LoVo (cell line): Measurements from ENCODE around the gene SLC46A3.
"Not testable (repeated sequence)": the region's sequence is repeated elsewhere in the genome, so short reads cannot be mapped to it uniquely, and the experiment has no call there.

ENCODE experiments used
- DNase-seq: peaks from one replicate; pipeline ENCODE4 v3.0.0-alpha.2; 2016; ENCODE audit warnings: low spot score

Gene SLC46A3

GRCh38 chr13:28729541-28729940 lies 10.8 kb upstream of the SLC46A3 start:
- no peak for DNase-seq

DNA sequence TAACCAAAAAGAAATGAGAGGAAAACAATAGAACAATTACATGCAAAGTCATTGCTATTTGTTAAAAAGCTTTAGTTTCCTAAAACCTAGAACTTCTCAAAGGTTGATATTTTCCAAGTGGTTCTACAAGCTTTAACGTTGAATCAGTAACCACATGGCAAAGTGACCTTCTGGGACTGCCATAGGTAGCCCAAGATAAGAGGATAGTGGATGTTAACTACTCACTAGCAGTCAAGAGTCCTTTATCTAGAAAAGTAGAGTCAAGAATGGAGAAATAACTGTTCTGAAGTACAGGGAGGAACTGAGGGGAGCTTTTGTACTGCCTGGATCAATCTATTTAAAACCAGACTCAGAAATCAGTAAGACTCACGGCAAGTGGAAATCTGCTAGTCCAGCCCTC lies 9.9 kb upstream of the SLC46A3 start:
- DNase-seq, result no peak

DNA sequence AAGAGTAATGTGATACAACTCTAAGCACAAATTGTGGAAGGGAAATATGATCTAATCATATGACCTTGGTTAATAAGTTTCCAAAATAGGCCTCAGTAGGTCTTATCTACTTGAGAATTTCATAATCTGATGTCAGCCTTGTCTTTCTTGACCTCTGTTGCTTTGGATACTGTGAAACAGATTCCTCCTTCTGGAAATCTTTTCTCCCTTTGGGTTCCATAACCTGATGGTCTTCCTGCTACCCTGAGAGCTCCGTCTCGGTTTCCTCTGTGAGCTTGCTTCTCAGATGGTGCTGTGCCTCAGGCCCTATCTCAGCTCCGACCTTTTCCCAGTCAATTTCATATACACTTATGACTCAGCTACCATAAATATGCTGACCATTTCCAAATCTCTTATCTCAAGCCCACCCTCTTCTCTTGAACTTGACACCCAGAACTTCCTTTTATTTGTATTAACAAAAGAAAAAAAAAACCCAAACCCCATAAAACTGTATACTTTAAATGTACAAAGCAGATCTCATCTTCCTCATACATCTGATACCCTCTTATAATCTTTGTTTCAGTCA lies 6.4 kb upstream of the SLC46A3 start:
- peak; percentile 42 for DNase-seq

DNA sequence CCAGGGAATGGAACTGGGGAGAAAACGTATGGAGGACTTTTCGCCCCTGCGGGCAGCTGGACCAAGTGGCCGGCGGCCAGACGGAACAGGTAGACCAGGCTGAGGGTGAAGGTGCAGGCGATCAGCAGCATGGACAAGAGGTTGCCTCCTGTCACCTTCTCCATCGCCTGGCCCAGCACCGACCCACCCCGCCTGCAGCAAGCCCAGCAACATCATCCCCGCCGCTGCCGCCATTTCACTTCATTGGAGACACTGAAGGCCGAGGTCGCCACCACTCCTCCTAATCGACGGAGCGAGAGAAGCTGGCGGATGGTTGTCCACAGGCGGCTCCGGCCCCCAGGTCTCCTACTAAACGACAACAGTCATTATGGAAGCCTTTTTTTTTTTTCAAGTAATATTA lies 5.0 kb upstream of the SLC46A3 start:
- no peak for DNase-seq

GRCh38 chr13:28719227-28720055 lies 671 bp upstream of the SLC46A3 start:
- DNase-seq, result no peak

DNA sequence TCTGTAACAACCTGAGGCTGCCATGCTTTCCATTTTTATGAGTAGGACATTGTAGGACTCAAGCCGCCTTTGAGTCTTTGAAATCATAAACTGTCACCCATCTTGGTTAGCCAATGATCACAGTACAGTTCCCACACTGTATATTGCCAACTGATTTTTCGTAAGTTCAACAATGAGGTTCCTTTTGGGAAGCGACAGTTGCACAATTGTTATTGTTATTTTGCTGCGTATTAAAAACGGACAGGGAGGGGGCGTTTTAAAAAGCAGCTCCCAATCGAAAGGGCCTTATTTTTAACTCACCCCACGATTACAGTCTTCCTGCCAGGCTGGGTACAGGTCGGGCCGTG lies 601 bp downstream of the SLC46A3 start:
- DNase-seq, result no peak

DNA sequence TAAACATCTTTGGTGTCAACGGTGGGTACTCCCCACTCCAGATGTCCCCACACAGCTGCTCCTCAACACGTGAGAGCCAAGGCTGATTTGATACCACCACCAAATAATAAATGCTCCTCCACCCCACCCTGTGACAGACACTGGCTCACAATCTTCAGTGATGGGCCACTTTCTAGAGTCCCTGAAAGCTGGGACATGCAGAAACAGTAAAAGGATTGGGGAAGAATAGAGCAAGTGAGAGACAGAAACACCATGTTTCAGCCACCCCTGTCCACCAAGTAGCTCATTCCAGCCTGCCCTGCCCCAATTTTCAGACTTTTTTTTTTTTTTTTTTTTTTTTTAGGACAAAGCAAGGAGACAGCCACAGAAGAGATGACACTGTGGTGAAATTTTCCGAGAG lies 1.6 kb downstream of the SLC46A3 start:
- no peak for DNase-seq

GRCh38 chr13:28716511-28716910 lies 2.3 kb downstream of the SLC46A3 start:
- peak; percentile 94 for DNase-seq

DNA sequence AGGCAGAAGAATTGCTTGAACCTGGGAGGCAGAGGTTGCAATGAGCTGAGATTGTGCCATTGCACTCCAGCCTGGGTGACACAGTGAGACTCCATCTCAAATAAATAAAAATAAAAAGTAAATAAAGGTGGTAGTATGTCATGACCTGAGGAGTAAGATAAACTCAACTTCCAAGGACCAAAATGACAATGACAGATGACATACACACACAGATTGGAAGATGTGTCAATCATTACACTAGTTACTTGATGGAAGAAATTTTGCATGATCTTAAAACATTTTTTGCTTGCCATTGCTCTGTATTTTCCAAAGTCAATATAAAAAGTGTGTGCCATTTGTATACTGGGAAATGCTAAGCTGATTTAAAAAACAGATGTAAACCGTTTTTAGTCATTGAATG lies 4.1 kb downstream of the SLC46A3 start:
- DNase-seq, result no peak

- DNase-seq, result peak; percentile 67
Observed at GRCh38 chr13:28710161-28710560, 8.6 kb downstream of the SLC46A3 start.

GRCh38 chr13:28707629-28708427 lies 10.9 kb downstream of the SLC46A3 start:
- no peak for DNase-seq

- DNase-seq, result no peak
Observed at GRCh38 chr13:28705461-28706083, 13.2 kb downstream of the SLC46A3 start.

- no peak for DNase-seq
Observed at GRCh38 chr13:28704919-28705318, 13.9 kb downstream of the SLC46A3 start.

GRCh38 chr13:28704282-28704681 lies 14.5 kb downstream of the SLC46A3 start:
- no peak for DNase-seq

DNA sequence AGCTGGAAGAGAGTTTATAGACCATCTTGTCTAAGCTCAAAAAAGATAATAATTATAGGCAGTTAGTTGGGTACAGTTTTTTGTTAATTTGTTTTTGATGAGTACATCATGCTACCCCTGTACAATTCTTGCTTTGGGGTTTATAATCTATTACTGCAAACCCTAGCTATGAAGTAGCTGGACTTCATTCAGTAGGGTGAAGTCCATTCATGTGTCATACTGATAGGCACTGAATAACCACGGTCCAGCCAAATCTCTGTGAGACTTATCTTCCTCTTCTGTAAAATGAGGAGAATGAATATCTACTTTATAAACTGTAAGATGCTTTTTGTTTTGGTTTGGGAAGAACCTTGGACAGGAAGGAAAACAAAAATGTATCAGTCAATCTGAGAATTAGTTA lies 19.5 kb downstream of the SLC46A3 start:
- DNase-seq, result no peak

DNA sequence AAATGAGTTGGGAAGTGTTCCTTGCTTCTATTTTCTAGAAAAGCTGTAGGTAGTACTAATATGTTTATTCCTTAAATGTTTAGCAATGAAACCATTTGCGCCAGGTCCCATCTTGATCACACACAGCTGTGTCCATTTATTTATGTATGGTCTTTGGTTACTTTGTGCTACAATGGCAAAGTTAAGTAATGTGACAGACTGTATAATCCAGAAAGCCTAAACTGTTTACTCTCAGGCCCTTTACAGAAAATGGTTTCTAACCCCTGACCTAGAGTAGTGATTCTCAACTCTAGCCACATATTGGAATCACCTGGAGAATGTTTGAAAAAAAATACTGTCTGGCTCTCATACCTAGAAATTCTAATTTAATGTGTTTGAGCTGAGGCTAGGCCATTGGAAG lies 21.3 kb downstream of the SLC46A3 start:
- DNase-seq, result no peak

DNA sequence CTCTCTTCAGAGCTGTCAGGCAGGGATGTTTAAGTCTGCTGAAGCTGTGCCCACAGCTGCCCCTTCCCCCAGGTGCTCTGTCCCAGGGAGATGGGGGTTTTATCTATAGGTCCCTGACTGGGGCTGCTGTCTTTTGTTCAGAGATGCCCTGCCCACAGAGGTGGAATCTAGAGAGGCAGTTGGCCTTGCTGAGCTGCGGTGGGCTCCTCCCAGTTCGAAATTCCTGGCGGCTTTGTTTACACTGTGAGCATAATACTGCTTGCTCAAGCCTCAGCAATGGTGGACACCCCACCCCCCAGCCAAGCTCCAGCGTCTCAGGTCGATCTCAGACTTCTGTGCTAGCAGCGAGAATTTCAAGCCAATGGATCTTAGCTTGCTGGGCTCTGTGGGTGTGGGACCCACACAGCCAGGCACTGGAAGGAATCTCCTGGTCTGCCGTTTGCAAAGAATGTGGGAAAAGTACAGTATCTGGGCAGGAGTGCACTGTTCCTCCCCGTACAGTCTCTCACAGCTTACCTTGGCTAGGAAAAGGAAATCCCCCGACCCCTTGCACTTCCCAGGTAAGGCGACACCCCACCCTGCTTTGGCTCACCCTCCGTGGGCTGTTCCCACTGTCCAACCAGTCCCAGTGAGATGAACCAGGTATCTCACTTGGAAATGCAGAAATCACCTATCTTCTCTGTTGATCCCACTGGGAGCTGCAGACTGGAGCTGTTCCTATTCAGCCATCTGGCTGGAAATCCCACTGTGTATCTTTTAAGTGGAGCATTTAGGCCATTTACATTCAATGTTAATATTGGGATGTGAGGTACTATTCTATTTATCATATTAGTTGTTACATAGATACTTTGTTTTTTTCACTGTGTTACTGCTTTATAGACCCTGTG lies 24.9 kb downstream of the SLC46A3 start:
- DNase-seq, result peak; percentile 64

DNA sequence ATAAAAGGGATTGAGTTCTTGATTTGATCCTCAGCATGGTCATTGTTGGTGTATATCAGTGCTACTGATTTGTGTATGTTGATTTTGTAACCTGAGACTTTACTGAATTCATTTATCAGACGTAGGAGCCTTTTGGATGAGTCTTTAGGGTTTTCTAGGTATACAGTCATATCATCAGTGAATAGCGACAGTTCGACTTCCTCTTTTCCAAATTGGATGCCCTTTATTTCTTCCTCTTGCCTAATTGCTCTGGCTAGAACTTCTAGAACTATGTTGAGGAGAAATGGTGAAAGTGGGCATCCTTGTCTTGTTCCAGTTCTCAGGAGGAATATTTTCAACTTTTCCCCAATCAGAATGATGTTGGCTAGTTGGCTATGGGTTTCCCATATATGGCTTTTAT lies 32.9 kb downstream of the SLC46A3 start:
- DNase-seq, result no peak

DNA sequence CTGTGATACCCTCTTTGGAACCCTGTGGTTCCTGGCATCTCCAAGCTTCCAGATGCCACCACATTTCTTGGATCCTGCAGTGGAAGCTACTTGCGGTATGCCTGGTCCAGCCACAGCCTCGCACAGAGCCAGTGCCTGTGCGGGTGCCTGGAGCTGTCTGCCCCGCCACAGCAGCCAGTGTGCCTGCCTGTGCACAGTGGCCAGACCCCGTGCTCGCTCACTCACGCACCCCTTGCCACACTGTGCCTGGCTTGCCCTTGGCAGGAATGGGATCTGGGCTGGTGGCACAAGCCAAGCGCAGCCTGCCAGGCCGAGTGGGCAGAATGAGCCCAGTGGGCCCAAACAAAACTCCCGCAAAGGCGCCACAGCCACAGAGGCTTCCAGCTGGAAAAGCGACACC lies 33.7 kb downstream of the SLC46A3 start:
- DNase-seq, result no peak

GRCh38 chr13:28684257-28684656 lies 34.5 kb downstream of the SLC46A3 start:
- no peak for DNase-seq

- DNase-seq, result not testable (repeated sequence)
Observed at GRCh38 chr13:28683169-28683568, 35.6 kb downstream of the SLC46A3 start.

- DNase-seq, result no peak
Observed at GRCh38 chr13:28680541-28680940, 38.2 kb downstream of the SLC46A3 start.
